Adipocyte (in vitro differentiated cells): ENCODE results near the gene FGF18.
"Not testable (repeated sequence)": the region's sequence is repeated elsewhere in the genome, so short reads cannot be mapped to it uniquely, and the experiment has no call there.

Experiments used
- DNase-seq: peaks from one replicate; pipeline ENCODE4 v3.0.0-alpha.2; 2015; ENCODE audit warnings: low read depth
- H3K27me3 ChIP-seq: replicated peaks from 2 replicates; pipeline ENCODE4 v1.7.0; 2013; ENCODE audit warnings: mild to moderate bottlenecking, low read length, moderate library complexity; ENCODE audit not compliant: control insufficient read depth, insufficient read depth
- H3K36me3 ChIP-seq: 2 replicates; pipeline ENCODE4 v1.7.0; 2013; ENCODE audit warnings: low read length, mild to moderate bottlenecking, moderate library complexity; ENCODE audit not compliant: control insufficient read depth, insufficient read depth, severe bottlenecking
- H3K4me1 ChIP-seq: 2 replicates; pipeline ENCODE4 v1.7.0; 2013; ENCODE audit warnings: mild to moderate bottlenecking, low read length, moderate library complexity; ENCODE audit not compliant: control insufficient read depth, insufficient read depth
- H3K4me3 ChIP-seq: 2 replicates; pipeline ENCODE4 v1.7.0; 2013; ENCODE audit warnings: mild to moderate bottlenecking, low read length, moderate library complexity
- H3K9ac ChIP-seq: 2 replicates; pipeline ENCODE4 v1.7.0; 2013; ENCODE audit warnings: mild to moderate bottlenecking, low read length, moderate library complexity
- H3K9me3 ChIP-seq: 2 replicates; pipeline ENCODE4 v1.7.0; 2013; ENCODE audit warnings: mild to moderate bottlenecking, low read length, moderate library complexity; ENCODE audit not compliant: control insufficient read depth

Gene FGF18

DNA sequence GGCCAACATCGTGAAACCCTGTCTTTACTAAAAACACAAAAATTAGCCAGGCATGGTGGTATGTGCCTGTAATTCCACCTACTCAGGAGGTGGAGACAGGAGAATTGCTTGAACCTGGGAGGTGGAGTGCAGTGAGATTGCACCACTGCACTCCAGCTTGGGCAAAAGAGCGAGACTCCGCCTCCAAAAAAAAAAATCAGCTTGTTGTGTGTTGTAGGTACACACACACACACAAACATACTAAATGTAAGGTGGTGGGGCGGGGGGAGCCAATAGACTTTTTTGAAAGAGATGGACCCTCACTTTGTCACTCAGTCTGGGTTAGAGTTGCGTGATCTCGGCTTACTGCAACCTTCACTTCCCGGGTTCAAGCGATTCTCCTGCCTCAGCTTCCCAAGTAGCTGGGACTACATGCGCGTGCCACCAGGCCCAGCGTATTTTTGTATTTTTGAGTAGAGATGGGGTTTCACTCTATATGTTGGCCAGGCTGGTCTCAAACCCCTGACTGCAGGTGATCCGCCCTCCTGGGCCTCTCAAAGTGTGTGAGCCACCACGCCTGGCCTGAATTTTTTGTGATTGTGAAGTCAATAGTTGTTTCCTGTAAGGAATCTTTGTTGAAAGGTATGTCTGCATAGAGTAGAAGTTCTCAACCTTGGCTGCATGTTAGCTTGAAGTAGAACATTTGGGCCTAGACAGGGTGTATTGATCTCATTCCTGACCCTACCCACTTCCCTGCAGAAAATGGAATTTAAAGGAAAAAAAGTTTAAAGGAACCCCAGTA is 18.1 kb upstream of the FGF18 start:
- peaks cover 71% of the 10 kb centered on the region for H3K36me3 ChIP-seq
- no peak overlapping the region for H3K9ac ChIP-seq
- no peaks in the 10 kb centered on the region for H3K27me3 ChIP-seq
- H3K4me3 ChIP-seq, result no peak overlapping the region
- no peak for DNase-seq
- peaks cover 28% of the 10 kb centered on the region for H3K4me1 ChIP-seq
- H3K9me3 ChIP-seq, result no peaks in the 10 kb centered on the region

DNA sequence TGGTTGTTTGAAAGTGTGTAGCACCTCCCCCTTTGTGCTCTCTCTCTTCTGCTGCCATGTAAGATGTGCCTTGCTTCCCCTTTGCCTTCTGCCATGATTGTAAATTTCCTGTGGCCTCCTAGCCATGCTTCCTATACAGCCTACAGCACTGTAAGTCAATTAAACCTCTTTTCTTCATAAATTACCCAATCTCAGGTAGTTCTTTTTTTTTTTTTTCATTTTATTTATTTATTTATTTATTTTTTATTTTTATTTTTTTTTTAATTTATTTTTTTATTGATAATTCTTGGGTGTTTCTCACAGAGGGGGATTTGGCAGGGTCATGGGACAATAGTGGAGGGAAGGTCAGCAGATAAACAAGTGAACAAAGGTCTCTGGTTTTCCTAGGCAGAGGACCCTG is 16.7 kb upstream of the FGF18 start:
- H3K4me3 ChIP-seq, H3K9me3 ChIP-seq, H3K9ac ChIP-seq, H3K27me3 ChIP-seq, DNase-seq: not testable (repeated sequence)
- Histone ChIP-seq H3K4me1 (peaks cover 36% of the 10 kb centered on the region), H3K36me3 (peaks cover 72% of the 10 kb centered on the region)

DNA sequence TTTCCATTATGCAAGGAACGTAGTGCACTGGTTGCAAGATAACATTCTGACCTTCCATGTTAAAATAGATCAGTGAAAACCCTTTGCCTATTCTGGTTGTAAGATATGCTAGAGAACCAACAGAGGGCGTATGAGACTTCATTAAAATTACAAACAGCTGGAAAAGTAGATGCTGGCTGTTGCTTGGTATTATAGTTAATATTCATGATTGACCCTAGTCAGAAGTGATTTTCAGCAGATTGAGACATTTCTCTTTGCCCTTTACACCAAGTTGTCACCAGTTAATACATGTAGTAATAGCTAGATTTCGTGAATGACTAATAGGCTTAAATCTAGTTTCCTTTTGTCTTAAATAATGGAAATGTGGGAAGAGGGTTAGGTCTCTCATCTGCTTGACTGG is 13.8 kb upstream of the FGF18 start:
- Histone ChIP-seq H3K36me3 (peaks cover 71% of the 10 kb centered on the region), H3K9ac (peak overlapping the region; percentile 8), H3K4me1 (peaks cover 48% of the 10 kb centered on the region), H3K27me3 (no peaks in the 10 kb centered on the region), H3K9me3 (no peaks in the 10 kb centered on the region), H3K4me3 (no peak overlapping the region)
- DNase-seq, result peak; percentile 56

DNA sequence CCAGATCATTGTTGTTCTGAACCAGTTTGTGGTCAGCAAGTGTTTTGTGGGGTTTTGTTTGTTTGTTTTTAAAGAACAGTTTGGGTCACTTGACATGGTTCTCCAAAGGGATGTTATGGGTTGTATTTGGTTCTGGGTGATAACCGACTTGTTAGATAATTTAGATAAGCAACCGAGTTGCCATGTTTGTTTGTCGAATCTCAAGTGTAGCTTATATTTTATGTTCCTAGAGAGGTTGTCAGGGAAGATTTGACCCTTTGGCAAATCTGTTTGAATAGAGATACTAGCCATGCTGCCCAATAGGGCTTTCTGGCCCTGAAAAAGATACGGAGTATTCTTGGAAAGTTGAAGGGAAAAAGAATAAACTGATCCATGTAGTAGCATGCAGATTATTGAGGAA is 12.2 kb upstream of the FGF18 start:
- Histone ChIP-seq H3K27me3 (no peaks in the 10 kb centered on the region), H3K4me3 (no peak overlapping the region), H3K9me3 (no peaks in the 10 kb centered on the region), H3K9ac (no peak overlapping the region), H3K4me1 (peaks cover 54% of the 10 kb centered on the region), H3K36me3 (peaks cover 74% of the 10 kb centered on the region)
- no peak for DNase-seq

DNA sequence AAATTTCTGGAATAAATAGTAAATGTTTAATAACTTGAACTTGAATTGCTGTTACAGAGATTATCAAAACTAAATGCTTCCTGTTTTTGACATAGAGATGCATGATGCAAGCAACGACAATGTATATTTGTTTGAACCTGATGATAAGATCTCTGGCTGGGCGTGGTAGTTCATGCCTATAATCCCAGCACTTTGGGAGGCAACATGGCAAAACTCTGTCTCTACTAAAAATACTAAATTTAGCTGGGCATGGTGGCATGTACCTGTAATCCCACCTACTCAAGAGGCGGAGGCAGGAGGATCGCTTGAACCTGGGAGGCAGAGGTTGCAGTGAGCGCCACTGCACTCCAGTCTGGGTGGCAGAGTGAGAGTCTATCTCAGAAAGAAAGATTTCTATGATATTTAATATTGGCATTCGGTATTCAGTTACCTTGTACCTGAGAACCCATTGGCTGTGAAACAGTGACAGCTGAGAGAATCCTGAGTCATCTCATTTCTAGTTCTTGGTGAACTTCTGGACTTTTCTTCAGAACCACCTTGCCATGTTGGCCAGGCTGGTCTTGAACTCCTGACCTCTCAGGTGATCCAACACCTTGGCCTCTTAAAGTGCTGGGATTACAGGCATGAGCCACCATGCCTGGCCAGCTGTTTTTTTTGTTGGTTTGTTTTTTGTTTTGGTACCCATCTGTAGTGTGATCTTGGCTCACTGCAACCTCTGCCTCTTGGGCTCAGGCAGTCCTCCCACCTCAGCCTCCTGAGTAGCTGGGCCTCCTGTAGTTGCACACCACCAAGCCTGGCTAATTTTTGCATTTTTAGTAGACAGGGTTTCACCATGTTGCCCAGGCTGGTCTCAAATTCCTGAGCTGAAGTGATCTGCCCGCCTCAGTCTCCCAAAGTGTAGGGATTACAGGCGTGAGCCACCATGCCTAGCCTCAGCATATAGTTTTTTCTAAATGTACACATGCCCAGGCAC is 10.0 kb upstream of the FGF18 start:
- Histone ChIP-seq H3K4me3 (no peak overlapping the region), H3K36me3 (peaks cover 97% of the 10 kb centered on the region), H3K9ac (no peak overlapping the region), H3K27me3 (no peaks in the 10 kb centered on the region), H3K4me1 (peaks cover 54% of the 10 kb centered on the region), H3K9me3 (no peaks in the 10 kb centered on the region)
- no peak for DNase-seq

DNA sequence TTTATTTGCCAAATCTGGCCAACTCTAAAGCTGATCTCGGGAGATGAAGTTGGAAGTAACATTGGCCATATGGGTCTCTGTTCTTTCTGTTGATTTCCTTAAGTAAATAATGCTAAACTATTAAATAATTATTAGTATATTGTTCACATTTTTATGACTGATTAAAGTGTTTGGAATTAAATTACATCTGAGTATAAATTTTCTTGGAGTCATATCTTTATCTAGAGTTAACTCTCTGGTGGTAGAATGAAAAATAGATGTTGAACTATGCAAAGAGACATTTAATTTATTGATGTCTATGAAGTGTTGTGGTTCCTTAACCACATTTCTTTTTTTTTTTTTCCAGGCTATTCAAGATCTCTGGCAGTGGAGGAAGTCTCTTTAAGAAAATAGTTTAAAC is 9.3 kb upstream of the FGF18 start:
- Histone ChIP-seq H3K9ac (no peak overlapping the region), H3K4me3 (no peak overlapping the region), H3K9me3 (no peaks in the 10 kb centered on the region), H3K4me1 (peaks cover 53% of the 10 kb centered on the region), H3K27me3 (no peaks in the 10 kb centered on the region), H3K36me3 (peaks cover 92% of the 10 kb centered on the region)
- DNase-seq, result no peak

DNA sequence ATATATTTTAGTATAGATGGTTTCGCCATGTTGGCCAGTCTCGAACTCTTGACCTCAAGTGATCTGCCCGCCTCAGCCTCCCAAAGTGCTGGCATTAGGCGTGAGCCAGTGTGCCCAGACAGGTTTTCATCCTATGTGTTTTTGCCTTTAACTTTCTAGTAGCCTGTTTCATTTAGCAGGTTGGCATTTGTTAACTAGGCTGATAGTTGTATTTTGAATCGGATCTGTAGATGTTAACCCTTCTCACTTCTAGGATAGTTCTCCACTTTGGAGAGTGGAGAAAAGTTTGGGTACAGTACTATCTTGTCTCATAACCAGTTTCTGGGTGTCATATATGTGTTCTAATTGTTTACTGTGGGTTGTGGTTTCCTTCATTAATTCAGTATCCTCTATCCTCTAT is 7.3 kb upstream of the FGF18 start:
- Histone ChIP-seq H3K4me3 (no peak overlapping the region), H3K36me3 (peaks cover 78% of the 10 kb centered on the region), H3K27me3 (no peaks in the 10 kb centered on the region), H3K9ac (no peak overlapping the region), H3K4me1 (peaks cover 34% of the 10 kb centered on the region), H3K9me3 (no peaks in the 10 kb centered on the region)
- no peak for DNase-seq

DNA sequence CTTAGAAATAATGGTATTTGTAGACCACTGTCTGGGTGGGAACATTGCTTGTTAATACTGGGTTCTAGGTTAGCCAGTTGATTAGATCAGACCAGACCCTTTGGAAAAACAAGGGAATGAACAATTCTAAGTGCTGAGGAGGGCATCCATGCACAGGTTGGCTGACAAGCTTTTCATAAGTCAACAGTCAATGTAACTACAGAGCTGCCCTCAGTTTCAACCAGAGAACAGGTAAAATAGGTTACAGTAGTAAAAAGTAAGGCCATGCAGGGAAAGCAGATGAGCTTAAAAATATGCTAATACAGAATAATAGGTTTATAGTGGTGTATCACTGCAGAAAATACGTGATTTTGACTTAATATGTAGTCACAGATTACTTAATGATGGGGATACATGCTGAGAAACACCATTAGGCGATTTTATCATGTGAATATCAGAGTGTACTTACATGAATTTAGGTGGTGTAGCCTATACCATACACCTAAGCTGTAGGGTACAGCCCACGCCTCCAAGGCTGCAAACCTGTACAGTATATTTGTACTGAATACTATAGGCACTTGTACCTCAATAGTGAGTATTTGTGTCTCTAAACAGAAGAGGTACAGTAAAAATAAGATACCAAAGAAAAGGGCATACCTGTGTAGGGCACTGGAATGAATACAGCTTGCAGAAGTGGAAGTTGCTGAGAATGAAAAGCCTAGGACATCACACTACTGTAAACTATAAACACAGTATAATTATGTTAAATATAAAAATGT is 6.1 kb upstream of the FGF18 start:
- DNase-seq, result no peak
- H3K4me1 ChIP-seq, result peaks cover 24% of the 10 kb centered on the region
- H3K27me3 ChIP-seq, result no peaks in the 10 kb centered on the region
- no peak overlapping the region for H3K9ac ChIP-seq
- H3K36me3 ChIP-seq, result peaks cover 67% of the 10 kb centered on the region
- no peaks in the 10 kb centered on the region for H3K9me3 ChIP-seq
- no peak overlapping the region for H3K4me3 ChIP-seq

DNA sequence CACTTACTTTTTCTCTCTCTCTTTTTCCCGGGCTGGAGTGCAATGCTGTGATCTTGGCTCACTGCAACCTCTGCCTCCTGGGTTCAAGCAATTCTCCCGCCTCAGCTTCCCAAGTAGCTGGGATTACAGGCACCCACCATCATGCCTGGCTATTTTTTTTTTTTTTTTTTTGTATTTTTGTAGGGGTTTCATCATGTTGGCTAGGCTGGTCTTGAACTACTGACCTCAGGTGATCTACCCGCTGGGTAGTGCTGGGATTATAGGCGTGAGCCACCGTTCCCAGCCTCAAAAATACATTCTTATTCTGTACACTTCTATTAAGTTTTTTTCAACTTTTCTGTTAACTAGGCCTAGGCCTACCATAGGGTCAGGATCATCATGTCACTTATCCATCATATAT is 5.5 kb upstream of the FGF18 start:
- not testable (repeated sequence) for DNase-seq, H3K9me3 ChIP-seq, H3K4me3 ChIP-seq, H3K9ac ChIP-seq, H3K27me3 ChIP-seq
- peaks cover 60% of the 10 kb centered on the region for H3K36me3 ChIP-seq
- peaks cover 24% of the 10 kb centered on the region for H3K4me1 ChIP-seq

DNA sequence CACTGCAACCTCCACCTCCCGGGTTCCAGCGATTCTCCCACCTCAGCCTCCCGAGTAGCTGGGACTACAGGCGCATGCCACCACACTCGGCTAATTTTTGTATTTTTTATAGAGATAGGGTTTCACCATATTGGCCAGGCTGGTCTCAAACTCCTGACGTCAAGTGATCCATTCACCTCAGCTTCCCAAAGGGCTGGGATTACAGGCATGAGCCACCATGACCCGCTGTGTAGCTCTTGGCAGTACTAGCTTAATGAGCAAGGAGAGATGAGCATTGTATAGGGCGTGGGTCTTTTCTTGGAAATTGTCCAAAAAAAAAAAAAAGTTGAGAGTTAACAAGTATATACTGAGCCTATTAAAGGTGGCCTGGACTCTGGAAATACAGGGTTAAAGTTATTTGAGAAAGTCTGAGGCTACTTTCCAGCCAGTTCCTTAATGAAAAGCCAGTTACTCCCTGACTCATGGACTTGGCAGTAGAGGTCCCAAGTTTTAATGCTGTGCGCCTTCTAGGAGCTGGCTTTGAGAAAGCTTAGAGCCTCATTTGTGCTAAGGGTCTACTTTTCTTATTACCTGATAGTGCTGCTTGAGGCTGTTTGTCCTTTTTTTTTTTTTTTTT is 4.2 kb upstream of the FGF18 start:
- H3K9ac ChIP-seq, result no peak overlapping the region
- peaks cover 48% of the 10 kb centered on the region for H3K36me3 ChIP-seq
- peak; percentile 24 for DNase-seq
- peaks cover 21% of the 10 kb centered on the region for H3K4me1 ChIP-seq
- no peaks in the 10 kb centered on the region for H3K9me3 ChIP-seq
- no peaks in the 10 kb centered on the region for H3K27me3 ChIP-seq
- no peak overlapping the region for H3K4me3 ChIP-seq
